Fibroblast of lung (primary cell): Measurements from ENCODE around the gene DNAJC3. TPM values are rescaled to one million over a fixed set of nuclear protein-coding genes. Genes with fewer than 3 reads are reported as not detected.

Experiments
- DNase-seq, 2 donors: peaks; one replicate each; pipeline versions ENCODE4 v3.0.0 to v3.0.0-alpha.2; 2010; ENCODE audit warnings: low read depth in 2 of 2
- H2AFZ ChIP-seq: 2 replicates; pipeline ENCODE4 v1.5.1; 2012; ENCODE audit warnings: low read length, control low read depth, inconsistent platforms
- H3K27ac ChIP-seq: 2 replicates; pipeline ENCODE4 v1.5.1; 2011; ENCODE audit warnings: low read length, control low read depth; ENCODE audit not compliant: insufficient read depth
- H3K27me3 ChIP-seq: 2 replicates; pipeline ENCODE4 v1.5.1; 2011; ENCODE audit warnings: mild to moderate bottlenecking, low read length; ENCODE audit not compliant: control insufficient read depth, insufficient read depth
- H3K36me3 ChIP-seq: 2 replicates; pipeline ENCODE4 v1.5.1; 2011; ENCODE audit warnings: low read length; ENCODE audit not compliant: control insufficient read depth, insufficient read depth
- H3K4me1 ChIP-seq: 2 replicates; pipeline ENCODE4 v1.5.1; 2011; ENCODE audit warnings: low read length; ENCODE audit not compliant: control insufficient read depth, insufficient read depth; ENCODE audit errors: extremely low read depth
- H3K4me2 ChIP-seq: 2 replicates; pipeline ENCODE4 v1.5.1; 2011; ENCODE audit warnings: low read length, control low read depth; ENCODE audit not compliant: insufficient read depth; ENCODE audit errors: extremely low read depth
- H3K4me3 ChIP-seq, 4 experiments: fragments of 200-600 bp in 1 of 4; sonication (generic) in 1 of 4; replicated peaks in 1 of 4; 2 replicates each; pipeline ENCODE4 v1.5.1; 2011 to 2016; ENCODE audit warnings: low read length in 4 of 4, low read depth in 3 of 4, mild to moderate bottlenecking in 3 of 4, control low read depth in 2 of 4, inconsistent platforms in 1 of 4, mixed read lengths in 1 of 4; ENCODE audit not compliant: insufficient read depth in 1 of 4; ENCODE audit errors: control extremely low read depth in 1 of 4
- H3K79me2 ChIP-seq: 2 replicates; pipeline ENCODE4 v1.5.1; 2012; ENCODE audit warnings: mild to moderate bottlenecking, low read length, inconsistent platforms; ENCODE audit not compliant: control insufficient read depth, insufficient read depth
- H3K9ac ChIP-seq: 2 replicates; pipeline ENCODE4 v1.5.1; 2011; ENCODE audit warnings: mild to moderate bottlenecking, low read length, control low read depth; ENCODE audit not compliant: insufficient read depth
- H3K9me3 ChIP-seq: 2 replicates; pipeline ENCODE4 v1.5.1; 2012; ENCODE audit warnings: low read depth, low read length; ENCODE audit not compliant: control insufficient read depth, insufficient read depth
- H4K20me1 ChIP-seq: 2 replicates; pipeline ENCODE4 v1.5.1; 2011; ENCODE audit warnings: low read length; ENCODE audit not compliant: control insufficient read depth, insufficient read depth; ENCODE audit errors: extremely low read depth
- CTCF ChIP-seq, 2 donors: IDR thresholded peaks in 1 of 2; conservative IDR thresholded peaks in 1 of 2; 1 replicate in 1 of 2; 2 replicates in 1 of 2; pipeline ENCODE4 v1.5.1; 2011 to 2012; ENCODE audit warnings: low read length in 2 of 2, control low read depth in 1 of 2, inconsistent platforms in 1 of 2, low read depth in 1 of 2, mild to moderate bottlenecking in 1 of 2
- EZH2 ChIP-seq: IDR thresholded peaks from 2 replicates; pipeline ENCODE4 v1.5.1; 2012; ENCODE audit warnings: low read length, control low read depth, mild to moderate bottlenecking; ENCODE audit errors: missing control alignments
- polyA plus RNA-seq, 2 donors: library from polyadenylated mRNA; depleted of rRNA in 1 of 2; stranded (reverse) in 1 of 2; unstranded in 1 of 2; fragments of >200 nt; gene quantifications; 2 replicates each; pipeline ENCODE4 v1.2.1, GENCODE V29; 2011 to 2012; ENCODE audit warnings: missing spikeins in 1 of 2
- total RNA-seq: library from RNA; depleted of rRNA; stranded (reverse); fragments of >200 nt; gene quantifications from 2 replicates; pipeline ENCODE4 v1.2.1, GENCODE V29; 2014

DNAJC3 gene
- total and polyA plus RNA-seq, 2 donors (not counting 1 experiment from before 2014, with no cell fraction given), result 37.6 to 55.5 TPM

- Histone ChIP-seq H3K4me3 (peak overlapping the region; percentile 78 to 93 (median 80)), H3K27ac (peak overlapping the region; percentile 79), H3K4me2 (peak overlapping the region; percentile 98), H3K9me3 (no peaks in the 10 kb centered on the region), H3K27me3 (no peaks in the 10 kb centered on the region), H3K79me2 (peaks cover 16% of the 10 kb centered on the region), H2AFZ (peak overlapping the region; percentile 79), H3K36me3 (peaks cover 6% of the 10 kb centered on the region), H3K9ac (peak overlapping the region; percentile 66), H4K20me1 (no peaks in the 10 kb centered on the region), H3K4me1 (peaks cover 3% of the 10 kb centered on the region)
- no peak for TF ChIP-seq CTCF (conservative IDR thresholded peaks at IDR 0.05 in 1 of 2, IDR thresholded peaks at IDR 0.05 in 1 of 2; ENCODE audit: low read depth in 1 of 2, low read length in 2 of 2)
- TF ChIP-seq EZH2, result no peak
- DNase-seq, result peak; percentile 56 to 60
Observed at GRCh38 chr13:95643571-95643935, 33.4 kb upstream of the DNAJC3 start.

- DNase-seq, result peak; percentile 56 to 57
- Histone ChIP-seq H4K20me1 (no peaks in the 10 kb centered on the region), H3K9me3 (no peaks in the 10 kb centered on the region)
Observed at GRCh38 chr13:95643936-95644598, 32.9 kb upstream of the DNAJC3 start.

DNA sequence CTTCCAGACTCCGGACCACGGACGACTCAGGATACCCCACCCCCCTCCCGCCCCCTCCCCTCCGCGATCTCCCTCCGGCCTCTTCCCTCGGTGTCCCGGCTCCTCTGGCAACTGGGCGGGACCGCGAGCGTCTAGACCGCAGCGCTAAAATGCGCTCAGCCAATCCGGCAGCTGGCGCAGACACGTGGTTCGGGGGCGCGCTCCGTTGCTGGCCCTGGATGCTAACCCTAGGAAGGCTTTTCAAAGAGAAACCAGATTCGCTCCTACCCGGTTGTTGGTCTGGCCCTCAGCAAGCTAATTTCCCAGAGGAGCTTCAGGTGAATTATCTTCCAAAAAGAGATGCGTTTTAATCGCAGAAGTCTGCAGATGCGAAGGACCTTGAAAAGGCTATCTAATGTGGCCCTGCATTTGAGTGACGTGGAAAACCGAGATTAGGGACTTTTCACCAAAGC, 32.3 kb upstream of the DNAJC3 start, which contains the start of gene DZIP1:
TSS of gene DZIP1 (minus strand) at position 106 of the 452 bp plus-strand sequence. CDS start 2,677 bp downstream, outside the sequence.
- TF ChIP-seq CTCF (conservative IDR thresholded peaks at IDR 0.05 in 1 of 2, IDR thresholded peaks at IDR 0.05 in 1 of 2; ENCODE audit: low read depth in 1 of 2, low read length in 2 of 2), result no peak
- no peak for TF ChIP-seq EZH2
- peak within 1 kb of the TSS; percentile 66 for H3K9ac ChIP-seq
- H3K79me2 ChIP-seq, result peaks cover 16% of the 10 kb centered on the region

More at GRCh38 chr13:95643936-95644598, 32.9 kb upstream of the DNAJC3 start:
- Histone ChIP-seq H3K27ac (peak overlapping the region; percentile 79), H3K4me3 (peak overlapping the region; percentile 78 to 93 (median 80)), H3K4me2 (peak overlapping the region; percentile 98), H2AFZ (peak overlapping the region; percentile 79), H3K27me3 (no peaks in the 10 kb centered on the region), H3K4me1 (peaks cover 3% of the 10 kb centered on the region), H3K36me3 (peaks cover 6% of the 10 kb centered on the region), H3K9ac (peak overlapping the region; percentile 66), H3K79me2 (peaks cover 16% of the 10 kb centered on the region)
- no peak for TF ChIP-seq EZH2
- TF ChIP-seq CTCF (conservative IDR thresholded peaks at IDR 0.05 in 1 of 2, IDR thresholded peaks at IDR 0.05 in 1 of 2; ENCODE audit: low read depth in 1 of 2, low read length in 2 of 2), result no peak

More for the DNA sequence above, 32.3 kb upstream of the DNAJC3 start, which contains the start of gene DZIP1:
- DNase-seq, result peak; percentile 87 to 88
- H3K36me3 ChIP-seq, result peaks cover 6% of the 10 kb centered on the region
- no peaks in the 10 kb centered on the region for H3K27me3 ChIP-seq
- H3K4me1 ChIP-seq, result peaks cover 3% of the 10 kb centered on the region
- peak within 1 kb of the TSS; percentile 78 to 93 (median 80) for H3K4me3 ChIP-seq
- H3K27ac ChIP-seq, result peak within 1 kb of the TSS; percentile 79
- H2AFZ ChIP-seq, result peak within 1 kb of the TSS; percentile 87
- peak within 1 kb of the TSS; percentile 98 for H3K4me2 ChIP-seq
- H4K20me1 ChIP-seq, result no peaks in the 10 kb centered on the region
- no peaks in the 10 kb centered on the region for H3K9me3 ChIP-seq
